Measurements from ENCODE around the gene CD300LF.

DNA sequence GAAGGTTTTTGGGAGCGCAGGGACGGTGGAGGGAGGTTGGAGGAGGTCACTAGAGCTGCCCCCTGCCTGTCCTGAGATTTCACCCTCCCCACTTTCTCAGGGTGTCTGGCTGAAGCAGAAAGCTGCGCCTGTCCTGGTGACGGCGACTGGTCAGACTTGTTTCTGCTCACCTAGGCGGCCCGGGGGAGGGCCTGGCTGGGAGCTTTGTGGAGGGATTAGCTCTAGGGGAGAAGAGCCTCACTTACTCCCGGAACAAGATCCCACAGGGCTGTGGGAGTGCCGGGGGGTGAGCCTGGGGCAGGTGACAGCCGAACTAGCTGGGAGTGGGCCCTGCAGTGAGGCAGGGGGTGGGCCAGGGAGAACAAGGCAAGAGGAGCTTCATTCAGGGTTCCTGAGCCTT lies 47.2 kb upstream of the CD300LF start:
- TF ChIP-seq, protein P1, sequence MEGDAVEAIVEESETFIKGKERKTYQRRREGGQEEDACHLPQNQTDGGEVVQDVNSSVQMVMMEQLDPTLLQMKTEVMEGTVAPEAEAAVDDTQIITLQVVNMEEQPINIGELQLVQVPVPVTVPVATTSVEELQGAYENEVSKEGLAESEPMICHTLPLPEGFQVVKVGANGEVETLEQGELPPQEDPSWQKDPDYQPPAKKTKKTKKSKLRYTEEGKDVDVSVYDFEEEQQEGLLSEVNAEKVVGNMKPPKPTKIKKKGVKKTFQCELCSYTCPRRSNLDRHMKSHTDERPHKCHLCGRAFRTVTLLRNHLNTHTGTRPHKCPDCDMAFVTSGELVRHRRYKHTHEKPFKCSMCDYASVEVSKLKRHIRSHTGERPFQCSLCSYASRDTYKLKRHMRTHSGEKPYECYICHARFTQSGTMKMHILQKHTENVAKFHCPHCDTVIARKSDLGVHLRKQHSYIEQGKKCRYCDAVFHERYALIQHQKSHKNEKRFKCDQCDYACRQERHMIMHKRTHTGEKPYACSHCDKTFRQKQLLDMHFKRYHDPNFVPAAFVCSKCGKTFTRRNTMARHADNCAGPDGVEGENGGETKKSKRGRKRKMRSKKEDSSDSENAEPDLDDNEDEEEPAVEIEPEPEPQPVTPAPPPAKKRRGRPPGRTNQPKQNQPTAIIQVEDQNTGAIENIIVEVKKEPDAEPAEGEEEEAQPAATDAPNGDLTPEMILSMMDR (IDR thresholded peaks at IDR 0.05; ENCODE audit: borderline replicate concordance, extremely low read depth, low read length, poor library complexity, severe bottlenecking), result no peak
- no peak for TF ChIP-seq EZH2 (IDR thresholded peaks at IDR 0.05; ENCODE audit: borderline replicate concordance, low read depth, low read length, severe bottlenecking)
